HG03039 (cell line): ENCODE measurements around the gene VPS13D.
"Not testable (repeated sequence)": the region's sequence is repeated elsewhere in the genome, so short reads cannot be mapped to it uniquely, and the experiment has no call there.

Experiments
- ATAC-seq: cut with Tn5 transposase; IDR thresholded peaks from one replicate; pipeline ENCODE4 v1.9.1; 2021; ENCODE audit warnings: mild to moderate bottlenecking, moderate library complexity; ENCODE audit not compliant: unreplicated experiment

Gene VPS13D

GRCh38 chr1:12359359-12360133 lies 129.7 kb downstream of the VPS13D start:
- ATAC-seq: no peak

DNA sequence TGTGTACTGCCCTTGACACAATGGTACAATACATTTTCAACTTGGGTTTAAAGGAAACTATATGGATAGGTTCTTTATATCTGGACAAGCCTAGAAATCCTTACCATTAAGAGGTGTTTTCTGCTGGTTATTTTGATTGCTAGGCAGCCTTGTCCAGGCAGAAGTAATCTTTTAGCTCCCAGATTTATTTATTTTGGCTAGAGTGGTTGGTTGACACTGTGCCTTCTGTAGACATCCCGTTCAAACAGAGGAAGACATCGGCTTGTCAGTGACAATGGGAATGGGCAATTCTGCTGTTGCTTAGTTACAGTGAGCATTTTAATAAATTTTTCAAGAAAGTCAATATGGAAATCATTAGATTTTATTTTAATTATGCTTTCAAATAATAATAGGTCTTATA lies 138.8 kb downstream of the VPS13D start:
- ATAC-seq: no peak

DNA sequence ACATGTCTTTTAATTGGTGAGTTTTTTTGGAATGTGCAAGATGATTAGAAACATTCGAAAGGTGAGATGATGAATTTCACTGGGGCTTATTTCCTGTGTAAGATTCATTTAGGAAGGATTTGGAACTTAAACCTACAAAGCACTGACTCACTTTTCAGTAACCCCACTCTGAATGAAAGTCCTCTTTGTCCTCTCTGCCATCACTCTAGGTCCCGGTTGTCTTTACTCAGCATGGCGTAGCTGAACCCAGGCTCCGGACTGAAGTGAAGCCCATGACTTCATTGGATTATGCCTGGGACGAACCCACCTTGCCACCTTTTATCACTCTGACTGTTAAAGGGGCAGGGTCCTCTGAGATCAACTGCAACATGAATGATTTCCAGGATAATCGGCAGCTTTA lies 139.4 kb downstream of the VPS13D start:
- ATAC-seq: no peak

- ATAC-seq: no peak
These were observed 140.6 kb downstream of the VPS13D start for GRCh38 chr1:12370333-12370975.

DNA sequence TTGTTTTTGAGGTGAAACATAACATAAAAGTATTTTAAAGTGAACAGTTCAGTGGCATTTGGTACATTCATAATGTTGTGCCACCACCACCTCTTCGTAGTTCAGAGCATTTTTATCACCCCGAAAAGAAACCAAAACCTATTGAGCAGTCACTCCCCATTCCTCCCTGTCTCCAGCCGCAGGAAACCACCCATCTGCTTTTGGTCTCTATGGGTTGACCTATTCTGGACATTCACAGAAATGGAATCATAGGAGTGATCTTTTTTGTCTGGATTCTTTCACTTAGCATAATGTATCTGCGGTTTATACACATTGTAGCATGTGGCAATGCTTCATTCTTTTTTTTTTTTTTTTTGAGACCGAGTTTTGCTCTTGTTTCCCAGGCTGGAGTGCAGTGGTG lies 141.2 kb downstream of the VPS13D start:
- ATAC-seq: no peak

DNA sequence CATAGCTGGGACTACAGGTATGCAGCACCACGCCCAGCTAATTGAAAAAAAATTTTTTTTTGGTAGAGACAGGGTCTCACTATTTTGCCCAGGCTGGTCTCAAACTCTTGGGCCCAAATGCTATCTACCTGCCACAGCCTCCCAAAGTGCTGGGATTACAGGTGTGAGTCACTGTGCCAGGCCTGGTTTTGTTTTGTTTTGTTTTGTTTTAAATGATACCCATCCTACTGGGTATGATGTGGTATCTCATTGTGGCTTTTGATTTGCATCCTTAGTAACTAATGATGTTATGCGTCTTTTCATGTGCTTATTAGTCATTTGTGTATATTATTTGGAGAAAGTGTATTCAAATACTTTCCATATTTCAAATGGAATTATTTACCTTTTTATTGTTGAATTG lies 142.3 kb downstream of the VPS13D start:
- no peak for ATAC-seq

GRCh38 chr1:12372761-12373160 lies 142.9 kb downstream of the VPS13D start:
- ATAC-seq: no peak

DNA sequence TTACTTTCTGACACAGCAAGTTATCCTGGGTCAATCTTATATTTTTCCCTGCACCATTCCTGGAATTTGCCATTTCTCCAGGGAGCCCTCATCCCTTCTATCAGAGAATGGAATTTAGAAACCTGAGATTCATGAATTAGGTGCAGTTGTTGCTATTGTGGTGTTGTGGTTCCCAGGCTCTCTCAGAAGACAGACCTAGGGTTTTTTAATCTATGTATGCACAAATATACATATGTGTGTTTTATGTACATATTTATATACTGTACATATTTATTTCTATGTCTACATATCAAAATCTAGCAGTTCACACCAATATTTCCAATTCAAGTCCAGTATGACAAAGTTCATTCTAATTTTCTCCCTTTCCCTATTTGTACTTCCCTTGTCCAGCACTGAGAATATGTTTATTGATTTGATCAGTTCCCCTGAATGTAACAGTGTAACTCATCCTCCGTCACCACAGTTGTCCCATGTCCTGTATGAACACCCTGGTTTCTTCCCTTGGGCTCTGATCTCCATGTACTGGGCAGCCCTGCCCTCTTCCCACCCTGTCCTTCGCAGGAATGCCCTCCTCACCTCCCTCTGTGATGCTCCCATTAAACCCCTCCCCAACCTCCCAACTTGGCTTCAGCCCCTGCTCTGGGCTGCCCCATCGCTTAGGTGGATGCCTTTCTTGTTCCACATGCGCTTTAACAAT lies 145.5 kb downstream of the VPS13D start:
- no peak for ATAC-seq

DNA sequence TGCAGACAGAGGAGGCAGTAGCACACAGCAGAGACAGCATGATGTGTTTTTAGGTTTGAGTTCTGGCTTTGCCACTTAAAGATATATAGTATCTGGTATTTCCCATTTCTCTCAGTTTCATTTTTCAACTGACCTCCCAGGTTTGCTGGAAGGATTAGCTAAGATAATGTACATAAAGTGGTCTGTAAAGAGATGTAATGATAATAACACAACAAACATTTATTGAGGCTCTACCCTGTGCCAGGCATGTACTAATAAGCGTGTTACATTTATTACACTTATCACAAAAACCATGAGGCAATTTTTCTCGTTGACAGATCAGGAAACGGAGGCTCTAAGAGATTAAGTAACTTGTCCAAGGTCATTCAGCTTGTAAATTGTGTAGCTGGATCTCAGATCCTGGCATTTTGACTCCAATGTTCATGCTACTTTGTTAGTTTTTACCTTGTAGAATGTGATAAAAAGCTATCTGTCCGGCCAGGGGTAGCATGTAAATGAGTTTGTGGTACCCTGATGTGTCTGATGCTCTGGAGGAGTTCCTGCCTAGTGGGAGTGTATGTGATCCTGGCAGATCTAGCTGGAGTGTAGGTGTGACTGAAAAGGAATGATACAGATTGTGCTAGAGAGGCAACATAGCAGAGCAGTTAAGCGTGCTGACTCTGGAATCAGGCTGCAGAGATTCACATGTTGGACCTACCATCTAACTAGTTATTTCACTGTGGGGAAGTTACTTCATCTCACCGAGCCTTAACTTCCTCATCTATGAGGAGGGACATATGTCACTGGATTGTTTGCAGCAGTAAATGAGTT lies 146.6 kb downstream of the VPS13D start:
- no peak for ATAC-seq

DNA sequence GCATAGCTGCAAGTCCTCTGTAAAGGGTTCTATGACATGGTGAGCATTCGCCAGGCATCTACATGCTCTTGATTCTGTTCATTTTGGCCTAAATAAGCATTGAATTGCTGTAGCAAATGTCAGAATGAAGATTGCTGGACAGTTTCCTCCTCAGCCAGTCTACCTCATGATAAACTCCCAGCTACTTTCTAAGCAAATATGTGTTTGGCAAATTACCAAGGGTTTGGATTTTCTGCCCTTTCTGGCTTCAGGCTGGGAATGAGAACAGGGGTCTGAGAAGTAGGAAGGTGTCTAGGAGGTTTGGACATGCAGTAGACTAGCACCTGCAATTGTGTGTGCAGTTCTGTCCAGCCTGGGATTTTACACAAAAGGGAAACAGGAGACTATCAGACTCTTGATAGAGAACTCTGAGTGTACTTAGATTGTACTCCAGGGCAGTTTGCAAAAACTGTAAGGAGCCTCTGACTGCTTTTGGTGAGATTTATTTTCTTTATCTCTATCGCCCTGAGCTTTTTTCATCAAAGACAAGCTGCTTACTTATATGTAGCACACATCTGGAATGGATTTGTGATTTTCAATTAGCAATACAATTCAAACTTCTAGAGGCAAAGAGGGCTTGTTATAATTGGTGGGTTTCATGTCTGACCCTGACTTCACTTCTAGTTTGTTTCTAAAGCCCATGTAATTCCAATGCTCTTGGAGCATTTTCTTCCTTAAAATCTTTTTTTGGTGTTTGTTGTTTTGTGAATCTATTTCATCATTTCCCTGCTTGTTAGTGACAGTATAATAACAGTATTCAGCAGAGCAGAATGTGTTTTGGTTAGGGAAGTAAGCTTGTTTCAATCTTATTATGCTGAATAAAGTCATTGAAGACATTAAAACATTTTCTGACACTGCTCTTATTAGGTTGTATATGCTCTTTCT lies 150.8 kb downstream of the VPS13D start:
- no peak for ATAC-seq

DNA sequence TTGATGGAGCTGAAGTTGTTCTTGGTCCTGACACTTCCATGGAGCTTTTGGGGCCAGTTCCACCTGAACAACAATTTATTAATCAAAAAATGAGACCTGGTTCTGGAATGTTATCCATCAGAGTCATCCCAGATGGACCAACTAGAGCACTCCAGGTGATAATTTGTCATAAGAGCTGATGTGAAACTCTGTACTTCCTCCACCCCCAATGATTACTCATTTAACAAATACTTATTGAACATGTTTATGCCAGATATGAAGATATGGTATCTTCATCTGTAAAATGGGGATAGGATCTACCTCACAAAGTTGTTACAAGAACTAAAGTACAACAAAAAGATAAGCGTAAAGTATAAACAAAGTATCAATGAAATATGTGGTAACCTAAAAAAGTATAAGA lies 153.2 kb downstream of the VPS13D start:
- ATAC-seq: no peak

DNA sequence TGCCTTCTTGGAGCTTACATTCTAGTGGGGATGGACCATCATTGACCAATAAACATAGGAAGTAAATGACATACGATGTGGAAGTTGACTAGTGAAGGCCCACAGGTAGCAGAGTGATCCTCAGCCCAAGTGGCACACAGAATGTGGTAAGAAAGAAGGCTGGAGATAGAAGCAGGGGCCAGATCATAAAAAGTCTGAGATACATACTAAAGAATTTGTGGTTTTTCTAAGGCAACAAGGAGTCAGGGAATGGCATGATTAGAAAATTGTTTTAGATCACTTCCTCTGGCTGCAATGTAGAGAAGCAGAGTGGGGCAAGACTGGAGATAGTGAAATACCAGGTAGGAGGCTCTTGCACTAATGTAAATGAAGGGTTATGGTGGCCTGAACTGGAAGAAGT lies 154.0 kb downstream of the VPS13D start:
- ATAC-seq: no peak

DNA sequence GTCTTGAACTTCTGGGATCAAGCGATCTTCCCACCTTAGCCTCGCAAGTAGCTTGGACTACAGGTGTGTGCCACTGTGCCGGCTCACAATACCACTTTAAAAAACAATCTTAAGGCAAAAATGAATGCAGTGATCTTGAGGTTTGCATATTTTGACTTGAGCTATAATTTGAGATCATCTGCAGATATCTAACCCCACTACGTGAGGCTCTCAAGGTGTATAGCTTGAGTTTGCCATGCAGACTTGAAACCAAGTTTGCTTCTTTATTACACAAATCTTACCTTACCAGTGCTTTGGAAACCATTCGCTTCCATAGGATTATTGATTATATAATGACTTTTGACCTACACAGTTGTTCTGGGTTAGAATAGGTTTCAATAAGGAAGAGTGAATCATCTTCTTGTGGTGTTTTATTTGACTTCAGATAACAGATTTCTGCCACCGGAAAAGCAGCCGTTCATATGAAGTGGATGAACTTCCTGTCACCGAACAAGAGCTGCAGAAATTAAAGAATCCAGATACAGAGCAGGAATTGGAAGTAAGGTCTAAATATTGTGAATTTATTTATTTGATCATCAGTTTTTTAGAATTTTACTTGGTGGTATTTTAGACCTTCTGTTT lies 155.1 kb downstream of the VPS13D start:
- no peak for ATAC-seq

GRCh38 chr1:12386130-12386529 lies 156.3 kb downstream of the VPS13D start:
- ATAC-seq: no peak

DNA sequence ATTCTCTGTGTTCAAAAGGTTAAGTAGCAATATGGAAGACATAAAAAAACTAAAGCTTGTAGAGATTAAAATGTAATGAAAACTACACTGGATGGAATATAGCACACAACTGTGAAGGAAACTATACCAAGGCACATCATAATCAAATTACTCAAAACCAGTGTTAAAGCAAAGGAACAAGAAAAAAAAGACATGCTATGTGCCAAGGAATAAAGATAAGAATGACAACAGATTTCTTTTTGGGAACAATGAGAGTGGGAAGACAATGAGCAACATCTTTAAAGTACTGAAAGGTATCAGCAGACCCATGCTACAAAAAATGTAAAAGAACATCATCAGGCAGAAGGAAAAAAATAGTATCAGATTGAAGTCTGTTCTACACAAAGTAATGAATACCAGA lies 157.8 kb downstream of the VPS13D start:
- ATAC-seq: no peak

GRCh38 chr1:12390296-12390695 lies 160.5 kb downstream of the VPS13D start:
- not testable (repeated sequence) for ATAC-seq

DNA sequence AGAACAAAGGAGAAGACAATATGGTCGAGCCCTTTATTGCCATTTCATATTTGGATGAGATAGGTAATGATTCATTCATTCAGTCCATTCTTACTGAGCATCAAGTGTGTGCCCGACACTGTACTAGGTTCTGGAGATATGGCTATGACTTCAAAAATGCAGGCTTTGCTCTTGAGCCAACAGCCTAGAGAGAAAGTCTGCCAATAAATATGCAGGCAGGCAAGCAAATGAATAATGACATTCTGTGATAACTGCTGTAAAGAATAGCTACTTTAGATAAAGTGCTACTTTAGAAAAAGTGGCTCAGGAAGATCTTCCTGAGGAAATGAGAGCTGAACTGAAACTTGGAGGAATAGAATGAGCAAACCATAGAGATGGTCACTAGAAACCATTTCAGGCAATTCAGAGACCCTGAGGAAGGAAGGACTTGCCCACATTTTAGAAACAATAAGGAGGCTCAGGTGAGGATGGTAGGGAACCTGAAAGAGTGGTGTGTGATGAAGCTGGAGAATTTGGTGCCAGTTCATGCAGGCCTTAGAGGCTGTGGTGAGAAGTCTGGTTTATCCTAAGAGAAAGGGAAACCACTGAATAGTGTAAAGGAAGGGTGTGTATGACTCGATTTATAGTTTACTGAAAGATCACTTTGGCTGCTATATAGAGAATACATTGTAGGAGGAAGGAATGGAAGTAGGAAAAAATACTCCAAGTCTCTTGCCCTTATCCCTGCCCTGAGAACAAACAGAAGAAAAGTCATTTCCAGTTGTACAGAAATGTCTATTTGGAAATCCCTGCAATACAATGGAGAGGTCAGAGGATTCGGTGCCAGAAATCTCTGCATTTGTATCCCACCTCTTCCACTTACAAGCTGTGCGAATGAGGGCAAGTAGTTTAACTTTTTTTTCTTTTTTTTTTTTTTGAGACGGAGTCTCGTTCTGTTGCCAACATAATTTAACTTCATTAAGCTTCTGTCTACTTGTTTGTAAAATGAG lies 167.9 kb downstream of the VPS13D start:
- no peak for ATAC-seq

DNA sequence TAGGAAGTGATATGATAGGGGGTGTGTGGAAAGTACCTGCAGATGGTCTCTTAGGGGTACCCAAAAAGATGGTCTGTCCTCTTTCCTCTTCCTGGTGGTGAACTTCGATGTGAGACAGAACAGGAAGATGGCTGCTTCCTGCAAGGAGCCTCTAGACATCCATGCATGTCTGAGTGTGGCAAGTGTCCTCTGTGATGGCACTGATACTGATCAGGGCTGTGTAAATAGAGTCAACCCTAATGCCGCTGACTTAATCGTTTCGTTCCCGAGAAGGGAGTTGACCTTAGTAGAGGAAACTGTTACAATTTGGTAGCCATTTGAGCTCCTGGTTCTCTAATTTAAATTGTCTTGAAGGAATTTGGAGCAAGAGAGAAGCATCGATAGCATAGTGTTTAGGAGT lies 168.6 kb downstream of the VPS13D start:
- ATAC-seq: no peak
